ENCODE data around the gene KLLN. TPM values are rescaled to one million over a fixed set of nuclear protein-coding genes. Genes with fewer than 3 reads are reported as not detected.
A peak's percentile ranks its signal among the peaks of the same experiment; 100 is the strongest.

The KLLN gene
- total and polyA plus RNA-seq, 2 of the 8 experiments (the other 6 are each of a cell fraction or from before 2014, with no cell fraction given) = 0.24 to 0.73 TPM

GRCh38 chr10:87818505-87819288 lies 44.6 kb downstream of the KLLN start (continued):
- TF ChIP-seq USF2 (IDR thresholded peaks at IDR 0.05; ENCODE audit: low read length) (no peak), GTF2F1 (IDR thresholded peaks at IDR 0.05; ENCODE audit: borderline replicate concordance, low read depth, low read length) (no peak), KDM1A (IDR thresholded peaks at IDR 0.05; ENCODE audit: borderline replicate concordance, low read length) (no peak), NRF1 (IDR thresholded peaks at IDR 0.05; ENCODE audit: low read depth, low read length) (no peak), RXRA (IDR thresholded peaks at IDR 0.05; ENCODE audit: insufficient read depth, low read depth, low read length) (no peak), TCF12 (IDR thresholded peaks at IDR 0.05; ENCODE audit: low read depth, low read length) (no peak), SIX5 (IDR thresholded peaks at IDR 0.05; ENCODE audit: low read depth, low read length) (no peak), EP300 (IDR thresholded peaks at IDR 0.05; ENCODE audit: borderline replicate concordance in 1 of 2, low read depth in 2 of 2, low read length in 2 of 2) (no peak), ASH2L (IDR thresholded peaks at IDR 0.05; ENCODE audit: low read length) (peak; percentile 16), CBX5 (IDR thresholded peaks at IDR 0.05; ENCODE audit: low read depth, low read length) (no peak), MAFK (IDR thresholded peaks at IDR 0.05; ENCODE audit: low read depth, low read length) (no peak), BRCA1 (IDR thresholded peaks at IDR 0.05; ENCODE audit: low read depth, low read length) (no peak), TBP (IDR thresholded peaks at IDR 0.05; ENCODE audit: low read depth, low read length) (no peak), SAP30 (IDR thresholded peaks at IDR 0.05; ENCODE audit: insufficient read depth, insufficient replicate concordance, low read length) (peak; percentile 70), JUND (IDR thresholded peaks at IDR 0.05; ENCODE audit: low read length) (no peak)
